ENCODE data around the gene ATP8A1.

DNA sequence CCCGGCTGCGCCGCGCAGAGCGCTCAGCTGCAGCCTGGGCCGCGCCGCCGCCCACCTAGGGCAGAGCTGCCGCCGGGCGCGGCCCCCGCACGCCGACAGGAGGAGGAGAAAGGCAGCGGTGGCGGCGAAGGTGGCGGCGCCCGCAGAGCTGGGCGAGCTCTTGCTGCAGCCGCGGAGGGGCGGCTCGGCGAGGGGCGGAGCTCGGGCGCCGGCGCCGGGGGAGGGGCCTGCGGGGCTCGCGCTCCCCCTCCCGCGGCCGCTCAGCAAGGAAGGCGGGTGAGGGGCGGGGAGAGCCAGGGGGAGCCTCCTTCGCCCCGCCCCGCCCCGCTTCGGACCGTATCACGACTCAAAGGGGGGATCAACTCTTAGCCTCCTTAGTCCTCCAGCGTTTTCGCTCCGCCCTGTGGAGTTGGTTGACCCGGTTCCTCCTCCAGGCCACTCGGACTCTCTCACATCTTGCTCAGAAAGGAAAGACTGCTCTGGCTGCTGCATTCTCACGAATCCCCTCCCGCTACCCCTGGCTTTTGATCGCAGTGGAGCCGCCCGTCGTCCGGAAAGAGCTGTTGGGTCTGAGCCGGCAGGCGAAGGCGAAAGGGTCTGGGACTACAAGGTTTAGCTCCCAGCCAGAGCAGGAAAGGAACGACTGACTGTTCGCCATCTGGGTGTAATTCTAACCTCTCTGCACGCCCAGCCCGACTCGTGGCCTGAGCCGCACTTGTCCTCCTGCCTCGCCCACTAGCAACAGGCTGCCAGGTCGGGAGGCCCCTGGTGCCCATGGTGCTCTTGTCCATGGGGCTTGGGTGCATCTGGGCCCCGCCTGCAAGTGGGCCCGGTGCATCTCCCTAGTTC, at the start of gene ATP8A1:
- TF ChIP-seq TCF7L2 (IDR thresholded peaks at IDR 0.05; ENCODE audit: low read depth, low read length) = no peak
- TF ChIP-seq, protein P1, sequence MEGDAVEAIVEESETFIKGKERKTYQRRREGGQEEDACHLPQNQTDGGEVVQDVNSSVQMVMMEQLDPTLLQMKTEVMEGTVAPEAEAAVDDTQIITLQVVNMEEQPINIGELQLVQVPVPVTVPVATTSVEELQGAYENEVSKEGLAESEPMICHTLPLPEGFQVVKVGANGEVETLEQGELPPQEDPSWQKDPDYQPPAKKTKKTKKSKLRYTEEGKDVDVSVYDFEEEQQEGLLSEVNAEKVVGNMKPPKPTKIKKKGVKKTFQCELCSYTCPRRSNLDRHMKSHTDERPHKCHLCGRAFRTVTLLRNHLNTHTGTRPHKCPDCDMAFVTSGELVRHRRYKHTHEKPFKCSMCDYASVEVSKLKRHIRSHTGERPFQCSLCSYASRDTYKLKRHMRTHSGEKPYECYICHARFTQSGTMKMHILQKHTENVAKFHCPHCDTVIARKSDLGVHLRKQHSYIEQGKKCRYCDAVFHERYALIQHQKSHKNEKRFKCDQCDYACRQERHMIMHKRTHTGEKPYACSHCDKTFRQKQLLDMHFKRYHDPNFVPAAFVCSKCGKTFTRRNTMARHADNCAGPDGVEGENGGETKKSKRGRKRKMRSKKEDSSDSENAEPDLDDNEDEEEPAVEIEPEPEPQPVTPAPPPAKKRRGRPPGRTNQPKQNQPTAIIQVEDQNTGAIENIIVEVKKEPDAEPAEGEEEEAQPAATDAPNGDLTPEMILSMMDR (IDR thresholded peaks at IDR 0.05) = no peak
